ENCODE results near the gene GRID1. TPM values are rescaled to one million over a fixed set of nuclear protein-coding genes. Genes with fewer than 3 reads are reported as not detected.

GRID1 gene
- total and polyA plus RNA-seq, 11 donors = 0.69 to 3.4 (median 1.6) TPM

DNA sequence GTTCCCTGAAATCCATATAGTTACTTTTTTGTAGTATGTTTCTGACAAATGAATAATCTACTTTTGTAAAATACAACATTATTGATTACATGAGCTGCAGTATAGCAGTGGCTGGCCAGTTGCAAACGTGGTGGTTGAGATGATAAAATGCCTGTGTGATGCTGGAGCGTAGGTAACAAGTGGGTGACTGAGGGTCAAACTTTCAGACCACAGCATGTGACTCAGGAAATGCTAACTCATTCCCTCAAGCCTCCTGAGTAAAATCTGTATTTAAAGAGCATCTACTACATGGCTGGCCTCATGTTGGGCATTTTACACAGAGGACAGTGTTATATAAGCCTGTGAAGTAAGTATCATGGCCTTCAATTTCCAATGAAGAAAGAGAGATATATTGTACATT is 585.2 kb downstream of the GRID1 start:
- no peaks in the 10 kb centered on the region for H3K36me3 ChIP-seq
- intact Hi-C loops (cut with DNase I) = loop anchor here in 2 of 10 donors (10.0 kb wide), 2 partner anchors 237 to 593 kb away; no protein-coding TSS in a partner anchor
- no peaks in the 10 kb centered on the region for H3K9me3 ChIP-seq
- 82 to 86% (median 83%) methylated on average over 2 of the region's 2 CpGs for WGBS, 4 donors
- H3K4me1 ChIP-seq = no peaks in the 10 kb centered on the region
- TF ChIP-seq, protein P1, sequence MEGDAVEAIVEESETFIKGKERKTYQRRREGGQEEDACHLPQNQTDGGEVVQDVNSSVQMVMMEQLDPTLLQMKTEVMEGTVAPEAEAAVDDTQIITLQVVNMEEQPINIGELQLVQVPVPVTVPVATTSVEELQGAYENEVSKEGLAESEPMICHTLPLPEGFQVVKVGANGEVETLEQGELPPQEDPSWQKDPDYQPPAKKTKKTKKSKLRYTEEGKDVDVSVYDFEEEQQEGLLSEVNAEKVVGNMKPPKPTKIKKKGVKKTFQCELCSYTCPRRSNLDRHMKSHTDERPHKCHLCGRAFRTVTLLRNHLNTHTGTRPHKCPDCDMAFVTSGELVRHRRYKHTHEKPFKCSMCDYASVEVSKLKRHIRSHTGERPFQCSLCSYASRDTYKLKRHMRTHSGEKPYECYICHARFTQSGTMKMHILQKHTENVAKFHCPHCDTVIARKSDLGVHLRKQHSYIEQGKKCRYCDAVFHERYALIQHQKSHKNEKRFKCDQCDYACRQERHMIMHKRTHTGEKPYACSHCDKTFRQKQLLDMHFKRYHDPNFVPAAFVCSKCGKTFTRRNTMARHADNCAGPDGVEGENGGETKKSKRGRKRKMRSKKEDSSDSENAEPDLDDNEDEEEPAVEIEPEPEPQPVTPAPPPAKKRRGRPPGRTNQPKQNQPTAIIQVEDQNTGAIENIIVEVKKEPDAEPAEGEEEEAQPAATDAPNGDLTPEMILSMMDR (IDR thresholded peaks at IDR 0.05) = no peak
- TF ChIP-seq POLR2A (IDR thresholded peaks at IDR 0.05) = no peak
- no peak overlapping the region for H3K4me3 ChIP-seq
- DNase-seq (no peak), ATAC-seq (no peak)
- H3K27ac ChIP-seq = no peak overlapping the region
- no peaks in the 10 kb centered on the region for H3K27me3 ChIP-seq

DNA sequence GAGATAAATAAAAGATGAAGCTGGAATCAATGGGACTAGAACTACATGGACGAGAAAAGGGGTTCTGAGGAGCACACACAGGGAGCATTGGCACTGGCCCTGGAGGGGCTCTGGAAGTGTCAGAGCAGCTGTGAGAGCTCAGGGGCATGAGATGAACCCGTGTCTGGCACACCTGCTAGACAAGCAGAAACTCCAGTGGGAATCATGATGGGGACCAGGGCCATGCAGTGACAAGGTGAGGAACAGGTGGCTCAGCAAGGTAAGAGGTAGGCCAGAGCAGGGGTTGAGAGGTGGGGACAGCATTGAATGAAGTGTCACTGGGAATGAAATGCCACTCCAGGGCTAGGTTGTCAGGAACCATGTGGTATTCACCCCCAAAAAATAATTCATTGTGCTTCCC is 588.5 kb downstream of the GRID1 start:
- WGBS, 4 donors = 71 to 86% (median 81%) methylated on average over 2 of the region's 2 CpGs

DNA sequence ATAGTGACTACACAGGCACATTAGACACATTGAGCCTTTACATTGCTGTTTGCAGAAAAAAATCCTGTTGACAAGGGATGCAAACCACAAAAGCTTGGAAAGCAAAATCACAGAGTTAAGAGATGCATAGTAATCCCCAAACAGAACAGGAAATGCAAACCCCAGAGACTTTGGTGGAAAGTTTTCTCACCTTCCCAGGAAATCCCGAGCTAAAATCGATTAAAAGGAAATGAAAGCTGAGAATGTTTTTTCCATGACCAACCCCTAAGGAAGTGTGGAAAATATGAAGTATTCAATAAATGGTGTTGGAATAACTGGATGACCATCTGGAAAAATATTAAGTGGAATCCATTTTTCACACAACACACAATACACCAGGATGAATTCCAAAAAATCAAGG is 598.7 kb downstream of the GRID1 start:
- no peaks in the 10 kb centered on the region for H3K27me3 ChIP-seq
- no peak overlapping the region for H3K4me3 ChIP-seq
- peaks cover 0 to 9% (median 0%) of the 10 kb centered on the region in 12 donors for H3K9me3 ChIP-seq
- ATAC-seq (no peak), DNase-seq (no peak)
- no peak overlapping the region for H3K27ac ChIP-seq
- H3K36me3 ChIP-seq = no peaks in the 10 kb centered on the region
- intact Hi-C loops (cut with DNase I) = no loop called here
- no peaks in the 10 kb centered on the region for H3K4me1 ChIP-seq
- 31 to 61% (median 40%) methylated on average over 2 of the region's 2 CpGs for WGBS, 4 donors
- TF ChIP-seq, protein P1 (IDR thresholded peaks at IDR 0.05) = no peak
- no peak for TF ChIP-seq POLR2A (IDR thresholded peaks at IDR 0.05)

More for the DNA sequence above, 588.5 kb downstream of the GRID1 start:
- no peaks in the 10 kb centered on the region for H3K36me3 ChIP-seq
- H3K27ac ChIP-seq = no peak overlapping the region
- H3K4me1 ChIP-seq = no peaks in the 10 kb centered on the region
- H3K4me3 ChIP-seq = no peak overlapping the region
- no peak for DNase-seq
- H3K27me3 ChIP-seq = no peaks in the 10 kb centered on the region
- no peak for ATAC-seq
- no peak for TF ChIP-seq POLR2A (IDR thresholded peaks at IDR 0.05)
- TF ChIP-seq, protein P1 (IDR thresholded peaks at IDR 0.05) = no peak
- intact Hi-C loops (cut with DNase I) = no loop called here
- peaks cover 0 to 5% (median 0%) of the 10 kb centered on the region in 12 donors for H3K9me3 ChIP-seq

DNA sequence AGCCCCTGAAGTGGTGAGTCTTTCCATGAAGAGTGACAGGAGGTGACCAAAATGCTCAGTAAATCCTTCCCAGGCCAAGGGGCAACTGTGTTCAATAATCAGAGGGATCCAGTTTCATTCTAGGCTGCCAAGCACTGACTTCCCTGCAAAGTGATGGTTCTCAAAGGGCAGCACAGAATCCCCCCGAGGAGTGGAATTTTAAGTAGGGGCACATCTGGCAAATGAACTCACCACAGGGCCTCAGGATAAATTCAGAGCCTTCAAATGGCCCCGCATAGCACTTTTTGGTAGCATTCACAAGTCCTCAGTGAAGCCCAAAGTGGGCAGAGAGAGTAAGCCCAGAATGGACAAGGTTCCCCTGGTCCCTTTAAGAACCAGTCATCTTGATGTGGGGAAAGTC is 602.5 kb downstream of the GRID1 start:
- no peaks in the 10 kb centered on the region for H3K27me3 ChIP-seq
- intact Hi-C loops (cut with DNase I) = no loop called here
- DNase-seq (no peak), ATAC-seq (no peak)
- WGBS, 4 donors = 73 to 88% (median 84%) methylated on average over 2 of the region's 2 CpGs
- H3K9me3 ChIP-seq = peaks cover 0 to 4% (median 0%) of the 10 kb centered on the region in 12 donors
- no peaks in the 10 kb centered on the region for H3K36me3 ChIP-seq
- no peak overlapping the region for H3K27ac ChIP-seq
- no peaks in the 10 kb centered on the region for H3K4me1 ChIP-seq
- no peak overlapping the region for H3K4me3 ChIP-seq
- no peak for TF ChIP-seq POLR2A (IDR thresholded peaks at IDR 0.05)
- TF ChIP-seq, protein P1 (IDR thresholded peaks at IDR 0.05) = no peak
